BLaER1 treated with 17β-estradiol and CSF1 and Interleukin-3, amounts not matched to agents 10 nM and 100 nM (cell line): ENCODE results near the gene PTGER4.
"Not testable (repeated sequence)": the region's sequence is repeated elsewhere in the genome, so short reads cannot be mapped to it uniquely, and the experiment has no call there.

Experiments used
- H3K27ac ChIP-seq, 11 experiments: shearing (Covaris generic); formaldehyde crosslinking; 2 replicates each; pipeline ENCODE4 v1.8.1; 2022
- H3K27me3 ChIP-seq, 11 experiments: shearing (Covaris generic); formaldehyde crosslinking; 2 replicates each; pipeline ENCODE4 v1.8.1; 2022
- H3K36me3 ChIP-seq, 11 experiments: shearing (Covaris generic); formaldehyde crosslinking; 2 replicates each; pipeline ENCODE4 v1.8.1; 2022
- H3K4me1 ChIP-seq, 10 experiments: shearing (Covaris generic); formaldehyde crosslinking; 2 replicates each; pipeline ENCODE4 v1.8.1; 2022
- H3K4me2 ChIP-seq, 11 experiments: shearing (Covaris generic); formaldehyde crosslinking; 2 replicates each; pipeline ENCODE4 v1.8.1; 2022
- H3K4me3 ChIP-seq, 10 experiments: shearing (Covaris generic); formaldehyde crosslinking; 2 replicates each; pipeline ENCODE4 v1.8.1; 2022
- H3K9ac ChIP-seq, 11 experiments: shearing (Covaris generic); formaldehyde crosslinking; 2 replicates each; pipeline ENCODE4 v1.8.1; 2022
- H3K9me3 ChIP-seq, 11 experiments: shearing (Covaris generic); formaldehyde crosslinking; replicated peaks in 1 of 11; 2 replicates each; pipeline ENCODE4 v1.8.1; 2022
- H4K20me1 ChIP-seq, 11 experiments: shearing (Covaris generic); formaldehyde crosslinking; 2 replicates each; pipeline ENCODE4 v1.8.1; 2022
- Cebpa-rat ChIP-seq, 11 experiments: shearing (Covaris generic); IDR thresholded peaks; 2 replicates each; pipeline ENCODE4 v1.8.1; 2022

PTGER4 gene

GRCh38 chr5:40679913-40680681 is at the start of gene PTGER4:
Gene PTGER4 (plus strand): TSS chr5:40679915. CDS start chr5:40680994, 1,079 bp downstream.
- no peak for TF ChIP-seq Cebpa-rat (IDR thresholded peaks at IDR 0.05)
- peak within 1 kb of the TSS; percentile 88 to 98 (median 92) for H3K27ac ChIP-seq
- peaks cover 27 to 53% (median 37%) of the 10 kb centered on the region in 10 experiments for H3K4me1 ChIP-seq
- H3K9ac ChIP-seq: peak within 1 kb of the TSS; percentile 84 to 99 (median 95)
- no peaks in the 10 kb centered on the region; a peak in 1 of 22 replicates for H3K9me3 ChIP-seq
- H3K4me3 ChIP-seq: peak within 1 kb of the TSS; percentile 74 to 99 (median 96)
- H4K20me1 ChIP-seq: peaks cover 51 to 53% (median 52%) of the 10 kb centered on the region in 11 experiments
- peaks cover 24 to 43% (median 40%) of the 10 kb centered on the region in 11 experiments for H3K36me3 ChIP-seq
- no peaks in the 10 kb centered on the region; a peak in 4 of 22 replicates for H3K27me3 ChIP-seq
- peak within 1 kb of the TSS; percentile 82 to 97 (median 87) for H3K4me2 ChIP-seq

DNA sequence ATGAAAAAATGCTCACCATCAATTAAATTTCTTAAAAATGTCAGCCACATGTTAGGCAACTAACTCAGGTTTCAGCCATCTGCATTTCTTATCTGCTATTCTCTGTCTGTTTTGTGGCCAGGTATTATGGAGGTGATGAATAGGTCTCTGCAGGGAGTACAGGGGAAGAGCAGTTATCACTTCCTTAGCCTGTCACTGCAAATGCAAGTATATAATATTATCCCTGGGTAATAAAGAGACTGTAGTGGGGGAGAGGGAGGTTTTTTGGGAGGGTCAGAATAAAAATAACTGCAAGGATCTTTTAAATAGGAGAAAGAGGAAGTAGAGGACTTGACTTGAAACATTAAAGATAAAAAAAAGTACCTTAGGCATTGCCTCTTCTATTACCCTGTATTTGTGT is 49.6 kb upstream of the PTGER4 start:
- no peak for TF ChIP-seq Cebpa-rat (IDR thresholded peaks at IDR 0.05)
- Histone ChIP-seq H4K20me1 (no peaks in the 10 kb centered on the region), H3K36me3 (no peaks in the 10 kb centered on the region), H3K9me3 (peaks cover 0 to 9% (median 5%) of the 10 kb centered on the region in 11 experiments; a peak in 10 of 22 replicates), H3K27ac (peak overlapping the region in 1 of 11 experiments; percentile 7; a peak in 1 of 22 replicates), H3K4me1 (peaks cover 5 to 29% (median 18%) of the 10 kb centered on the region in 10 experiments; a peak in 15 of 20 replicates), H3K9ac (no peak overlapping the region), H3K27me3 (no peaks in the 10 kb centered on the region), H3K4me3 (no peak overlapping the region), H3K4me2 (peak overlapping the region in 8 of 11 experiments; percentile 12 to 68 (median 38); a peak in 14 of 22 replicates)

DNA sequence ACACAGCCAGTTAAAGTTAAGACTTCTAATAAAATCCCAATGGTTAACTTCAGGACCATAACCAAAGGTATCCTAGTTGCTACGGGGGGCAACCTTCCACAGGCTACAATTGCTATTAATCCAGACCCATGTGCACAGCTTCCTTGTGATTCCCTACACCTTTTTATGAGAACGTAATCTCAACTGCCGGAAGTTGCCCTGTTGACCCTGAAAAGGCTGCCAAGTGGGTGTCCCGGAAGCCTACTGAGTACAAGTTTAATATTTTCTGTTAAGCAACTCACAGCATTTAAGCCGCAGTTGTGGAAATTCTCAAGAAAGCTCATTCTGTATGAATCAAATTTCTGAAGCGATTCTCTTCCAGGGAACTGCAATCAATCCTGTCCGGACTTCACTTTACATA is 48.5 kb upstream of the PTGER4 start:
- no peak for TF ChIP-seq Cebpa-rat (IDR thresholded peaks at IDR 0.05)
- H3K4me1 ChIP-seq: peaks cover 5 to 29% (median 18%) of the 10 kb centered on the region in 10 experiments; a peak in 15 of 20 replicates

GRCh38 chr5:40634154-40634553 is 45.6 kb upstream of the PTGER4 start:
- H3K9me3 ChIP-seq: peaks cover 12 to 46% (median 23%) of the 10 kb centered on the region in 11 experiments; a peak in 19 of 22 replicates
- H3K4me3 ChIP-seq: no peak overlapping the region
- H3K4me1 ChIP-seq: peaks cover 5 to 9% (median 6%) of the 10 kb centered on the region in 10 experiments; a peak in 14 of 20 replicates
- H3K4me2 ChIP-seq: no peak overlapping the region
- no peak overlapping the region for H3K9ac ChIP-seq
- TF ChIP-seq Cebpa-rat (IDR thresholded peaks at IDR 0.05): no peak
- no peak overlapping the region for H3K27ac ChIP-seq
- no peaks in the 10 kb centered on the region for H3K27me3 ChIP-seq
- H3K36me3 ChIP-seq: no peaks in the 10 kb centered on the region
- H4K20me1 ChIP-seq: no peaks in the 10 kb centered on the region

More for the DNA sequence above, 48.5 kb upstream of the PTGER4 start:
- Histone ChIP-seq H3K9me3 (peaks cover under 1 to 19% (median 7%) of the 10 kb centered on the region in 11 experiments; a peak in 16 of 22 replicates), H3K27ac (no peak overlapping the region), H3K9ac (no peak overlapping the region), H3K4me3 (no peak overlapping the region), H3K27me3 (no peaks in the 10 kb centered on the region), H3K36me3 (no peaks in the 10 kb centered on the region), H4K20me1 (no peaks in the 10 kb centered on the region), H3K4me2 (no peak overlapping the region)

DNA sequence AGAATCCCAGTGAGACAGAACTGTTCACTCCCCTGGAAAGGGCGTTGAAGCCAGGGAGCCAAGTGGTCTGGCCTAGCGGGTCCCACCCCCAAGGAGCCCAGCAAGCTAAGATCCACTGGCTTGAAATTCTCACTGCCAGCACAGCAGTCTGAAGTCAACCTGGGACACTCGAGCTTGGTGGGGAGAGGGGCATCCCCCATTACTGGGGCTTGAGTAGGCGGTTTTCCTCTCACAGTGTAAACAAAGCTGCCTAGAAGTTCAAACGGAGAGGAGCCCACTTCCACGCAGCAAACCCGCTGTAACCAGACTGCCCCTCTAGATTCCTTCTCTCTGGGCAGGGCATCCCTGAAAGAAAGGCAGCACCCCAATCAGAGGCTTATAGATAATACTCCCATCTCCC is 45.1 kb upstream of the PTGER4 start:
- Histone ChIP-seq H3K9me3 (peaks cover 12 to 50% (median 26%) of the 10 kb centered on the region in 11 experiments; a peak in 19 of 22 replicates), H3K36me3 (no peaks in the 10 kb centered on the region), H4K20me1 (no peaks in the 10 kb centered on the region), H3K4me2 (no peak overlapping the region), H3K4me3 (no peak overlapping the region), H3K27ac (no peak overlapping the region), H3K27me3 (no peaks in the 10 kb centered on the region), H3K4me1 (peaks cover 5 to 9% (median 6%) of the 10 kb centered on the region in 10 experiments; a peak in 14 of 20 replicates), H3K9ac (no peak overlapping the region)
- no peak for TF ChIP-seq Cebpa-rat (IDR thresholded peaks at IDR 0.05)

- not testable (repeated sequence) for H4K20me1 ChIP-seq, H3K36me3 ChIP-seq, H3K4me1 ChIP-seq, H3K4me3 ChIP-seq, H3K27me3 ChIP-seq, H3K4me2 ChIP-seq, H3K27ac ChIP-seq, H3K9ac ChIP-seq
- H3K9me3 ChIP-seq: peaks cover 12 to 56% (median 32%) of the 10 kb centered on the region in 11 experiments; a peak in 21 of 22 replicates
Observed at GRCh38 chr5:40639531-40639930, 40.2 kb upstream of the PTGER4 start.

DNA sequence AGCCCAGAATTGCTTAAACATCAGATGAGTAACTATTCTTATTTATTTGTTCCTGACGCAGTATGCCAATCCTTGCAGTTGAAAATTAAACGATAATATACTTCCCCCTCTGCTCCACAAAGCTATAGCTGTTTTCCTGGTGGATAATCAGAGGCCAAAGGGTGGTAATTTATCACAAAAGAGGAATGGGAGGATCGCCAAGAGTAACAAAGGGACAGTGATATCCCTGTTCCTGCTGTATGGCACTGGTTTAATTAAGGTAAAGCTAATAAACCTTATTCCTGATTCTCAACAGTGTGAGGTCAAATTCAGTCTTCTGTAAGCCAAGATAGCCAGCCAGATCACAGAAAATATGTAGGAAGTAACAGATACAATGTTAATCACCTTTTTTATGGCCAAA is 33.4 kb upstream of the PTGER4 start:
- Histone ChIP-seq H3K9me3 (peaks cover 0 to 5% (median 3%) of the 10 kb centered on the region in 11 experiments; a peak in 6 of 22 replicates), H3K9ac (no peak overlapping the region), H4K20me1 (no peaks in the 10 kb centered on the region), H3K4me3 (no peak overlapping the region), H3K4me1 (peaks cover 0 to 28% (median 0%) of the 10 kb centered on the region in 10 experiments; a peak in 5 of 20 replicates), H3K27me3 (no peaks in the 10 kb centered on the region), H3K4me2 (no peak overlapping the region), H3K27ac (no peak overlapping the region), H3K36me3 (no peaks in the 10 kb centered on the region)
- no peak for TF ChIP-seq Cebpa-rat (IDR thresholded peaks at IDR 0.05)

DNA sequence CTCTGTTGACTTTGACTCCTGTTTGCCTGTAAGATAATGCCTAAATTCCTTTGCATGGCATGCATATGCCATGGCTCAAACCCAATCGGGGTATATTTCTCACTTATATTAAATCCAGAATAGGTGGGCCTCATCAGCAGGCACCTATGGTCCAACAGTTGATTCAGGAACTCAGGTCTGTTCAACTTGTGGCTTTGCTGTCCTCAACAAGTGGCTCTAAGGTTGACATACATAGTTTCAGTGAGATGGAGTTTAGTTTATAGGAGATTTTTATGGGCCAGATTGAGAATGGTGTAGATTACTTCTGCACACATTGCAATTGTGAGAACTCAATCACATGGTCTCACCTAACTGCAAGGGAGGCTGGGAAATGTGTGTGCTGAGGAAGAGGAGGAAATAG is 31.6 kb upstream of the PTGER4 start:
- H3K4me3 ChIP-seq: no peak overlapping the region
- peaks cover 9 to 38% (median 10%) of the 10 kb centered on the region in 10 experiments for H3K4me1 ChIP-seq
- H3K36me3 ChIP-seq: no peaks in the 10 kb centered on the region
- no peak for TF ChIP-seq Cebpa-rat (IDR thresholded peaks at IDR 0.05)
- H3K9me3 ChIP-seq: peaks cover 0 to 5% (median 3%) of the 10 kb centered on the region in 11 experiments; a peak in 6 of 22 replicates
- no peaks in the 10 kb centered on the region for H4K20me1 ChIP-seq
- no peak overlapping the region for H3K9ac ChIP-seq
- H3K4me2 ChIP-seq: no peak overlapping the region
- H3K27ac ChIP-seq: no peak overlapping the region
- no peaks in the 10 kb centered on the region for H3K27me3 ChIP-seq

- Histone ChIP-seq H3K4me2 (peak overlapping the region in 2 of 11 experiments; percentile 68 to 70; a peak in 4 of 22 replicates), H3K9me3 (no peaks in the 10 kb centered on the region), H3K9ac (no peak overlapping the region), H4K20me1 (no peaks in the 10 kb centered on the region), H3K4me1 (peaks cover 14 to 52% (median 18%) of the 10 kb centered on the region in 10 experiments), H3K27me3 (no peaks in the 10 kb centered on the region), H3K36me3 (no peaks in the 10 kb centered on the region), H3K27ac (no peak overlapping the region; a peak in 1 of 22 replicates), H3K4me3 (no peak overlapping the region)
- TF ChIP-seq Cebpa-rat (IDR thresholded peaks at IDR 0.05): no peak
Observed at GRCh38 chr5:40649463-40650030, 30.2 kb upstream of the PTGER4 start.
